K562 (cell line): ENCODE data around the gene FAR2.

Source experiments
- JUNB ChIP-seq: fragments of 450-650 bp; formaldehyde crosslinking; conservative IDR thresholded peaks from 2 replicates; pipeline ENCODE4 v1.4.0; 2020; ENCODE audit warnings: mild to moderate bottlenecking
- NR2F6 ChIP-seq: fragments of 450-650 bp; formaldehyde crosslinking; IDR thresholded peaks from 2 replicates; pipeline ENCODE4 v1.4.0; 2020; ENCODE audit warnings: mild to moderate bottlenecking
- TF ChIP-seq, protein P1 (sequence below), 3 experiments: IDR thresholded peaks in 2 of 3; conservative IDR thresholded peaks in 1 of 3; 2 replicates each; pipeline ENCODE4 v1.5.1; 2011 to 2012; ENCODE audit warnings: low read length in 3 of 3, mild to moderate bottlenecking in 3 of 3, control low read depth in 2 of 3, improper control_type of control experiment in 1 of 3, inconsistent platforms in 1 of 3, low read depth in 1 of 3, mixed read lengths in 1 of 3, moderate library complexity in 1 of 3; ENCODE audit not compliant: insufficient read depth in 2 of 3

- no peak for TF ChIP-seq NR2F6 (CRISPR knock-in tag)
- no peak for TF ChIP-seq JUNB (CRISPR knock-in tag)
- TF ChIP-seq, protein P1, sequence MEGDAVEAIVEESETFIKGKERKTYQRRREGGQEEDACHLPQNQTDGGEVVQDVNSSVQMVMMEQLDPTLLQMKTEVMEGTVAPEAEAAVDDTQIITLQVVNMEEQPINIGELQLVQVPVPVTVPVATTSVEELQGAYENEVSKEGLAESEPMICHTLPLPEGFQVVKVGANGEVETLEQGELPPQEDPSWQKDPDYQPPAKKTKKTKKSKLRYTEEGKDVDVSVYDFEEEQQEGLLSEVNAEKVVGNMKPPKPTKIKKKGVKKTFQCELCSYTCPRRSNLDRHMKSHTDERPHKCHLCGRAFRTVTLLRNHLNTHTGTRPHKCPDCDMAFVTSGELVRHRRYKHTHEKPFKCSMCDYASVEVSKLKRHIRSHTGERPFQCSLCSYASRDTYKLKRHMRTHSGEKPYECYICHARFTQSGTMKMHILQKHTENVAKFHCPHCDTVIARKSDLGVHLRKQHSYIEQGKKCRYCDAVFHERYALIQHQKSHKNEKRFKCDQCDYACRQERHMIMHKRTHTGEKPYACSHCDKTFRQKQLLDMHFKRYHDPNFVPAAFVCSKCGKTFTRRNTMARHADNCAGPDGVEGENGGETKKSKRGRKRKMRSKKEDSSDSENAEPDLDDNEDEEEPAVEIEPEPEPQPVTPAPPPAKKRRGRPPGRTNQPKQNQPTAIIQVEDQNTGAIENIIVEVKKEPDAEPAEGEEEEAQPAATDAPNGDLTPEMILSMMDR (IDR thresholded peaks at IDR 0.05 in 2 of 3, conservative IDR thresholded peaks at IDR 0.05 in 1 of 3; ENCODE audit: insufficient read depth in 2 of 3, low read depth in 1 of 3, low read length in 3 of 3), result no peak
Measured at GRCh38 chr12:29201746-29202145, 52.7 kb downstream of the FAR2 start.
